Mesothelial cell of epicardium (in vitro differentiated cells): Measurements from ENCODE around the gene SLC6A16. TPM values are rescaled to one million over a fixed set of nuclear protein-coding genes. Genes with fewer than 3 reads are reported as not detected.

Source experiments
- DNase-seq, 2 experiments: peaks; one replicate each; pipeline ENCODE4 v3.0.0; 2021; ENCODE audit warnings: low spot score in 2 of 2; ENCODE audit not compliant: unreplicated experiment in 2 of 2
- H3K27ac Mint-ChIP-seq: 2 replicates; pipeline ENCODE4 v1.8.0; 2021; ENCODE audit warnings: mixed read lengths
- H3K27me3 Mint-ChIP-seq: 2 replicates; pipeline ENCODE4 v1.8.0; 2021; ENCODE audit warnings: low read depth, mixed read lengths
- H3K36me3 Mint-ChIP-seq: 2 replicates; pipeline ENCODE4 v1.8.0; 2021; ENCODE audit warnings: mixed read lengths
- H3K4me1 Mint-ChIP-seq: 2 replicates; pipeline ENCODE4 v1.8.0; 2021; ENCODE audit warnings: mixed read lengths
- H3K4me3 Mint-ChIP-seq: 2 replicates; pipeline ENCODE4 v1.8.0; 2021; ENCODE audit warnings: mild to moderate bottlenecking, moderate library complexity, mixed read lengths
- H3K9me3 Mint-ChIP-seq: 2 replicates; pipeline ENCODE4 v1.8.0; 2021; ENCODE audit warnings: mixed read lengths
- CTCF ChIP-seq: fragments of 200-600 bp; sonication (generic); IDR thresholded peaks from one replicate; pipeline ENCODE4 v1.5.0; 2021; ENCODE audit warnings: antibody characterized with exemption; ENCODE audit not compliant: unreplicated experiment
- total RNA-seq: library from RNA; stranded (reverse); gene quantifications from 3 replicates; pipeline ENCODE4 v1.2.1, GENCODE V29; 2021

Gene SLC6A16
- total RNA-seq, 1 donor from 2014 or later: 6.1 TPM

GRCh38 chr19:49363268-49364082 lies 38.5 kb upstream of the SLC6A16 start, which contains the start of gene DKKL1:
TSS of gene DKKL1 (plus strand) at chr19:49363877. CDS start at chr19:49363999, 122 bp downstream.
- H3K27ac Mint-ChIP-seq: no peak within 1 kb of the TSS
- H3K4me3 Mint-ChIP-seq: no peak within 1 kb of the TSS
- H3K4me1 Mint-ChIP-seq: peaks cover 9% of the 10 kb centered on the region
- DNase-seq: peak; percentile 90 to 99
- peaks cover 7% of the 10 kb centered on the region for H3K36me3 Mint-ChIP-seq
- no peaks in the 10 kb centered on the region for H3K27me3 Mint-ChIP-seq
- no peaks in the 10 kb centered on the region for H3K9me3 Mint-ChIP-seq
- TF ChIP-seq CTCF: peak; percentile 14

- no peak for TF ChIP-seq CTCF
- Mint-ChIP-seq H3K4me1 (peaks cover 12% of the 10 kb centered on the region), H3K27me3 (no peaks in the 10 kb centered on the region), H3K4me3 (no peak overlapping the region), H3K36me3 (peaks cover 11% of the 10 kb centered on the region), H3K27ac (no peak overlapping the region), H3K9me3 (no peaks in the 10 kb centered on the region)
- peak; percentile 44 to 67 for DNase-seq
These were observed 37.9 kb upstream of the SLC6A16 start for GRCh38 chr19:49362929-49363267.

- Mint-ChIP-seq H3K36me3 (peaks cover 14% of the 10 kb centered on the region), H3K4me1 (peaks cover 15% of the 10 kb centered on the region), H3K27me3 (no peaks in the 10 kb centered on the region), H3K27ac (no peak within 1 kb of the TSS), H3K4me3 (no peak within 1 kb of the TSS), H3K9me3 (no peaks in the 10 kb centered on the region)
- TF ChIP-seq CTCF: no peak
- peak; percentile 59 to 73 for DNase-seq
These were observed 37.3 kb upstream of the SLC6A16 start, which contains the start of gene TEAD2 for GRCh38 chr19:49362048-49362928. TSS of gene TEAD2 (minus strand) at chr19:49362416. CDS start at chr19:49360075, 2,341 bp downstream.

- TF ChIP-seq CTCF: no peak
- Mint-ChIP-seq H3K36me3 (peaks cover 17% of the 10 kb centered on the region), H3K27ac (no peak overlapping the region), H3K4me3 (no peak overlapping the region), H3K4me1 (peaks cover 22% of the 10 kb centered on the region), H3K27me3 (no peaks in the 10 kb centered on the region), H3K9me3 (no peaks in the 10 kb centered on the region)
- DNase-seq: peak; percentile 75 to 77
These were observed 36.6 kb upstream of the SLC6A16 start for GRCh38 chr19:49361438-49362047.
